ENCODE data around the gene RBM10.

The RBM10 gene

DNA sequence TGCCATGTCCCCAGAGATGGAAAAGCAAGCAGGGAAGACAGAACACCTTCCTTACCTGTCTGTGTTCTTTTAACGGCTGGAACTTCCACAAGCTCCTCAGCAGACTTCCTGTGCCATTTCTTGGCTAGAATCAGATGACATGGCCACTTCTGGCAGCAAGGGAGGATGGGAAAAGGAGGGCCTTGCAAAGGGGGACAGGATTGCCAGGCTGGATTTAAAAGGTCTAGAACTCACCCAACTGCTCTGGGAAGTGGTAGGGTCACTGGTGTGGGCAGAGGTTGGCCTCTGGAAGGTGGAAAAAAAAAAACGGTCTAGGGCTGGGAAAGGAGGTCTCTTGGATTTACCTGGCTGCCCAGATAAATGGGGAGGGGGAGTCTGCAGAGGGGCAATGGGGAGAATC lies 86.1 kb downstream of the RBM10 start:
- Mint-ChIP-seq H3K4me3 (peak overlapping the region in 1 of 2 donors; percentile 3), H3K4me1 (peaks cover 8 to 9% of the 10 kb centered on the region in 2 donors), H3K27ac (no peak overlapping the region), H3K27me3 (no peaks in the 10 kb centered on the region), H3K36me3 (peaks cover 22 to 45% of the 10 kb centered on the region in 2 donors), H3K9me3 (no peaks in the 10 kb centered on the region)
- no peak for ATAC-seq (replicated peaks)
- no peak for DNase-seq

- Mint-ChIP-seq H3K36me3 (peaks cover 19 to 34% of the 10 kb centered on the region in 2 donors), H3K27me3 (no peaks in the 10 kb centered on the region), H3K4me1 (peaks cover 8 to 9% of the 10 kb centered on the region in 2 donors), H3K4me3 (peak overlapping the region; percentile 88 to 91), H3K9me3 (no peaks in the 10 kb centered on the region), H3K27ac (peak overlapping the region; percentile 97)
- ATAC-seq (replicated peaks): no peak
- no peak for DNase-seq
Observed at GRCh38 chrX:47232197-47232802, 87.3 kb downstream of the RBM10 start.

DNA sequence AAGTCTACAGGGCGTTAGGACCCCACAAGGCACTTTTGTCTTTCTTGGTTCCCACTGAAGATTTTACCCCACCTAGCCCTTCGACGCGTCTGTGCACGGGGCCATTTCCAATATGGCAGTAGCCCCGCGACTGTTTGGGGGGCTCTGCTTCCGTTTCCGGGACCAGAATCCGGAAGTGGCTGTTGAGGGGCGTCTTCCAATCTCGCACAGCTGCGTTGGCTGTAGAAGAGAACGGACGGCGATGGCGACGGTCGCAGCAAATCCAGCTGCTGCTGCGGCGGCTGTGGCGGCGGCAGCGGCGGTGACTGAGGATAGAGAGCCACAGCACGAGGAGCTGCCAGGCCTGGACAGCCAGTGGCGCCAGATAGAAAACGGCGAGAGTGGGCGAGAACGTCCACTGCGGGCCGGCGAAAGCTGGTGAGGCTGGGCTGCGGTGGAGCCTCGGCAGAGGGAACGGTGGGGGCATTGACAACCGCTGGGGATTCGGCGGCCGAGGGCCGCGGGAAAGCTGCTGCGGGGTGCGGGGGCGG lies 87.8 kb downstream of the RBM10 start, which contains the start of gene USP11:
Gene USP11 (plus strand): TSS at position 207 of the 530 bp plus-strand sequence. CDS start 35 bp downstream, at position 242.
- peak; percentile 41 to 49 for ATAC-seq (replicated peaks)

GRCh38 chrX:47233333-47234113 lies 88.5 kb downstream of the RBM10 start:
- H3K4me3 Mint-ChIP-seq: peak overlapping the region; percentile 88 to 91

More for the DNA sequence above, 87.8 kb downstream of the RBM10 start, which contains the start of gene USP11:
- peak within 1 kb of the TSS; percentile 97 for H3K27ac Mint-ChIP-seq
- H3K9me3 Mint-ChIP-seq: no peaks in the 10 kb centered on the region
- H3K27me3 Mint-ChIP-seq: no peaks in the 10 kb centered on the region
- H3K36me3 Mint-ChIP-seq: peaks cover 19 to 33% of the 10 kb centered on the region in 2 donors
- peak within 1 kb of the TSS; percentile 88 to 91 for H3K4me3 Mint-ChIP-seq
- peaks cover 8 to 9% of the 10 kb centered on the region in 2 donors for H3K4me1 Mint-ChIP-seq
- peak; percentile 51 for DNase-seq

DNA sequence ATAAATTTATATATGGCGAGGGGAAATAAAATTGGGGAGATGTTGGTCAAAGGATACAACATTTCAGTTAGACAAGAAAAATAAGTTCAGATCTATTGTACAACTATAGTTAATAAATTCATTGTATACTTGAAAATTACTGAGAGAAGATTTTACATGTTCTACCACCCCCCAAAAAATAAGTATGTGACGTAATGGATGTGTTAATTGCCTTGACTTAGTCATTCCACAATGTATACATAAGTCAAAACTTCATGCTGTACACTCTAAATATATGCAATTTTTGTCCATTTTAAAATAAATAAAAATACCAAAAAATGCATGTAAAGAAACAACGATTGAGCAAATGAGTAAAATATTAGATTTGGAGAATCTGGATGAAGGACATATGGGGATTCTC lies 89.6 kb downstream of the RBM10 start:
- no peak for DNase-seq
- H3K9me3 Mint-ChIP-seq: no peaks in the 10 kb centered on the region
- no peaks in the 10 kb centered on the region for H3K27me3 Mint-ChIP-seq

More at GRCh38 chrX:47233333-47234113, 88.5 kb downstream of the RBM10 start:
- Mint-ChIP-seq H3K9me3 (no peaks in the 10 kb centered on the region), H3K4me1 (peaks cover 8 to 9% of the 10 kb centered on the region in 2 donors), H3K27me3 (no peaks in the 10 kb centered on the region), H3K27ac (peak overlapping the region; percentile 97), H3K36me3 (peaks cover 15 to 28% of the 10 kb centered on the region in 2 donors)
- DNase-seq (peak; percentile 91), ATAC-seq (replicated peaks) (peak; percentile 91 to 92)

DNA sequence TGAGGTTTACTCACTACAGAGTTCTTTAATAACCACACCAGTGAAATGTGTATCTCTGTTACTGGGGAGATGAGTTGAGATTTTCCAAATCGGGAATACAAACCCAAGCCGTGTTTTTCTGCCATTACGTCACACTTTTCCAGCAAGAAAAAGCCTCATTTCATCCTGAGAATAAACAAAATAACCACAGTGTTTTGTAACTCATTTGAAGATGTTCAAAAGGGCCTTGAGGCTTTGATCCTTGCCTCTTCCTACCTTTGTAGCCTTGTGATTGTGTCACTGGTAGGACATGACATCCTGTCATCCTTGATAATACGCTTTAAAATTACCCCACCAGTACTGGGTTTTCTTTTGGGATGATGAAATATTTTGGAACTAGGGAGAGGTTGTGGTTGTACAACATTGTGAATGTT lies 90.7 kb downstream of the RBM10 start:
- Mint-ChIP-seq H3K27ac (peak overlapping the region; percentile 1), H3K9me3 (no peaks in the 10 kb centered on the region), H3K4me1 (peaks cover 8 to 10% of the 10 kb centered on the region in 2 donors), H3K27me3 (no peaks in the 10 kb centered on the region), H3K4me3 (peak overlapping the region in 1 of 2 donors; percentile 8), H3K36me3 (peaks cover 8 to 27% of the 10 kb centered on the region in 2 donors)
- ATAC-seq (replicated peaks): no peak
- DNase-seq: no peak

More for the DNA sequence above, 89.6 kb downstream of the RBM10 start:
- H3K4me1 Mint-ChIP-seq: peaks cover 8 to 10% of the 10 kb centered on the region in 2 donors
- H3K27ac Mint-ChIP-seq: peak overlapping the region; percentile 56
- peak overlapping the region; percentile 41 to 88 for H3K4me3 Mint-ChIP-seq
- ATAC-seq (replicated peaks): no peak
- H3K36me3 Mint-ChIP-seq: peaks cover 7 to 22% of the 10 kb centered on the region in 2 donors
